GM12865 (cell line): ENCODE data around the gene FBXO11.
"Not testable (repeated sequence)": the region's sequence is repeated elsewhere in the genome, so short reads cannot be mapped to it uniquely, and the experiment has no call there.

Experiments
- DNase-seq: peaks from one replicate; pipeline ENCODE4 v3.0.0; 2010; ENCODE audit warnings: low read depth
- H3K4me3 ChIP-seq: 2 replicates; pipeline ENCODE4 v1.5.1; 2011; ENCODE audit warnings: mild to moderate bottlenecking, low read depth, low read length, control low read depth
- CTCF ChIP-seq: IDR thresholded peaks from 2 replicates; pipeline ENCODE4 v1.5.1; 2011; ENCODE audit warnings: low read length, control low read depth, low read depth, inconsistent platforms; ENCODE audit not compliant: insufficient read depth; ENCODE audit errors: missing control alignments

FBXO11 gene

GRCh38 chr2:47864566-47864965 is 41.7 kb downstream of the FBXO11 start:
- no peak for DNase-seq
- H3K4me3 ChIP-seq, result no peak overlapping the region

GRCh38 chr2:47862949-47863348 is 43.3 kb downstream of the FBXO11 start:
- peak; percentile 1 for DNase-seq
- H3K4me3 ChIP-seq, result no peak overlapping the region
- TF ChIP-seq CTCF, result no peak

More at GRCh38 chr2:47864566-47864965, 41.7 kb downstream of the FBXO11 start:
- TF ChIP-seq CTCF, result no peak

GRCh38 chr2:47853067-47853777 is 53.1 kb downstream of the FBXO11 start:
- not testable (repeated sequence) for DNase-seq, H3K4me3 ChIP-seq

GRCh38 chr2:47850198-47850597 is 56.1 kb downstream of the FBXO11 start:
- no peak for DNase-seq
- TF ChIP-seq CTCF, result no peak
- H3K4me3 ChIP-seq, result no peak overlapping the region

GRCh38 chr2:47849368-47849767 is 56.9 kb downstream of the FBXO11 start:
- no peak overlapping the region for H3K4me3 ChIP-seq
- TF ChIP-seq CTCF, result no peak
- DNase-seq, result no peak

- no peak for TF ChIP-seq CTCF
- no peak overlapping the region for H3K4me3 ChIP-seq
- DNase-seq, result no peak
These were observed 62.1 kb downstream of the FBXO11 start for GRCh38 chr2:47844162-47844561.

GRCh38 chr2:47843407-47843806 is 62.9 kb downstream of the FBXO11 start:
- no peak for DNase-seq
- no peak for TF ChIP-seq CTCF
- no peak overlapping the region for H3K4me3 ChIP-seq
